ENCODE data around the gene CORIN.

Gene CORIN

GRCh38 chr4:47731182-47731581, 106.7 kb downstream of the CORIN start:
- no peaks in the 10 kb centered on the region for H3K9me2 ChIP-seq (replicated peaks; ENCODE audit: insufficient read depth, low read length)
- no peak overlapping the region for H3K27ac ChIP-seq (ENCODE audit: low read length)
- 0 out of 2 replicates have a peak, but pooled peaks cover 3% of the 10 kb centered on the region for H3K4me1 ChIP-seq (ENCODE audit: low read length)
- H3K27me3 ChIP-seq (replicated peaks; ENCODE audit: insufficient read depth, low read length): no peaks in the 10 kb centered on the region
- no peaks in the 10 kb centered on the region for H3K79me2 ChIP-seq (ENCODE audit: low read length)
- no peak overlapping the region for H3K4me3 ChIP-seq (ENCODE audit: low read length)
- no peaks in the 10 kb centered on the region for H3F3A ChIP-seq (ENCODE audit: insufficient read depth, low read length)
- no peak for DNase-seq
- no peak for TF ChIP-seq EZH2phosphoT487 (IDR thresholded peaks at IDR 0.05; ENCODE audit: low read length)
- TF ChIP-seq EZH2 (optimal IDR thresholded peaks at IDR 0.05; ENCODE audit: low read depth, low read length): no peak
- TF ChIP-seq CTCF (IDR thresholded peaks at IDR 0.05; ENCODE audit: low read length): no peak
- no peak overlapping the region for H3K4me2 ChIP-seq (ENCODE audit: low read depth, low read length)
- no peaks in the 10 kb centered on the region for H3K9me3 ChIP-seq (replicated peaks; ENCODE audit: insufficient read depth, low read length)
- no peak overlapping the region for H3K9ac ChIP-seq (ENCODE audit: low read length)
- no peaks in the 10 kb centered on the region for H3K36me3 ChIP-seq (replicated peaks; ENCODE audit: insufficient read depth, low read length)
- H2AFZ ChIP-seq (ENCODE audit: low read length): no peak overlapping the region
- H4K20me1 ChIP-seq (ENCODE audit: insufficient read depth, low read length): no peaks in the 10 kb centered on the region

- Histone ChIP-seq H4K20me1 (ENCODE audit: insufficient read depth, low read length) (no peaks in the 10 kb centered on the region), H3K9me3 (replicated peaks; ENCODE audit: insufficient read depth, low read length) (no peaks in the 10 kb centered on the region), H3K27me3 (replicated peaks; ENCODE audit: insufficient read depth, low read length) (no peaks in the 10 kb centered on the region), H3F3A (ENCODE audit: insufficient read depth, low read length) (no peaks in the 10 kb centered on the region), H3K9ac (ENCODE audit: low read length) (no peak overlapping the region), H3K4me2 (ENCODE audit: low read depth, low read length) (no peak overlapping the region), H3K36me3 (replicated peaks; ENCODE audit: insufficient read depth, low read length) (no peaks in the 10 kb centered on the region), H3K9me2 (replicated peaks; ENCODE audit: insufficient read depth, low read length) (no peaks in the 10 kb centered on the region), H2AFZ (ENCODE audit: low read length) (no peak overlapping the region), H3K79me2 (ENCODE audit: low read length) (no peaks in the 10 kb centered on the region), H3K4me3 (ENCODE audit: low read length) (no peak overlapping the region), H3K27ac (ENCODE audit: low read length) (no peak overlapping the region), H3K4me1 (ENCODE audit: low read length) (no peaks in the 10 kb centered on the region)
- TF ChIP-seq EZH2 (optimal IDR thresholded peaks at IDR 0.05; ENCODE audit: low read depth, low read length): no peak
- no peak for TF ChIP-seq CTCF (IDR thresholded peaks at IDR 0.05; ENCODE audit: low read length)
- no peak for TF ChIP-seq EZH2phosphoT487 (IDR thresholded peaks at IDR 0.05; ENCODE audit: low read length)
- DNase-seq: no peak
Observed at GRCh38 chr4:47729131-47729680, 108.7 kb downstream of the CORIN start.

- Histone ChIP-seq H4K20me1 (ENCODE audit: insufficient read depth, low read length) (no peaks in the 10 kb centered on the region), H3K27me3 (replicated peaks; ENCODE audit: insufficient read depth, low read length) (no peaks in the 10 kb centered on the region), H3K4me3 (ENCODE audit: low read length) (no peak overlapping the region), H3K36me3 (replicated peaks; ENCODE audit: insufficient read depth, low read length) (no peaks in the 10 kb centered on the region), H3K79me2 (ENCODE audit: low read length) (no peaks in the 10 kb centered on the region), H3F3A (ENCODE audit: insufficient read depth, low read length) (no peaks in the 10 kb centered on the region), H3K4me2 (ENCODE audit: low read depth, low read length) (no peak overlapping the region), H3K9me3 (replicated peaks; ENCODE audit: insufficient read depth, low read length) (no peaks in the 10 kb centered on the region), H3K4me1 (ENCODE audit: low read length) (no peaks in the 10 kb centered on the region), H3K27ac (ENCODE audit: low read length) (no peak overlapping the region), H2AFZ (ENCODE audit: low read length) (no peak overlapping the region), H3K9ac (ENCODE audit: low read length) (no peak overlapping the region), H3K9me2 (replicated peaks; ENCODE audit: insufficient read depth, low read length) (no peaks in the 10 kb centered on the region)
- DNase-seq: no peak
- TF ChIP-seq EZH2phosphoT487 (IDR thresholded peaks at IDR 0.05; ENCODE audit: low read length) (no peak), EZH2 (optimal IDR thresholded peaks at IDR 0.05; ENCODE audit: low read depth, low read length) (no peak), CTCF (IDR thresholded peaks at IDR 0.05; ENCODE audit: low read length) (no peak)
Observed at GRCh38 chr4:47721892-47722575, 115.8 kb downstream of the CORIN start.

Measured in MM.1S (cell line).